HEK293T (cell line): ENCODE measurements around the gene MED12L.

Experiments
- CTCF ChIA-PET: fragments of 350-600 bp; formaldehyde crosslinking; extraction: SDS; loops from one replicate; lab custom pipeline; 2021; ENCODE audit warnings: antibody characterized with exemption, inconsistent platforms; lab: Yijun Ruan, JAX
- POLR2A ChIA-PET: fragments of 350-600 bp; formaldehyde crosslinking; extraction: SDS; loops from one replicate; lab custom pipeline; 2020; ENCODE audit warnings: antibody characterized with exemption, inconsistent platforms; lab: Yijun Ruan, JAX
- DNase-seq: peaks from one replicate; pipeline ENCODE4 v3.0.0; 2012; ENCODE audit warnings: mixed read lengths; ENCODE audit errors: extremely low spot score
- ARNT ChIP-seq: fragments of 450-650 bp; IDR thresholded peaks from 2 replicates; pipeline ENCODE4 v1.6.1; 2017; ENCODE audit warnings: mild to moderate bottlenecking
- BHLHE40 ChIP-seq: fragments of 450-650 bp; IDR thresholded peaks from 2 replicates; pipeline ENCODE4 v1.6.1; 2016; ENCODE audit warnings: mild to moderate bottlenecking, moderate library complexity, borderline replicate concordance
- CTBP1 ChIP-seq: fragments of 450-650 bp; IDR thresholded peaks from 2 replicates; pipeline ENCODE4 v1.6.1; 2016; ENCODE audit warnings: borderline replicate concordance
- ELF4 ChIP-seq: fragments of 450-650 bp; IDR thresholded peaks from 2 replicates; pipeline ENCODE4 v1.6.1; 2017; ENCODE audit warnings: antibody characterized with exemption
- FOXA1 ChIP-seq: fragments of 450-650 bp; IDR thresholded peaks from 2 replicates; pipeline ENCODE4 v1.6.1; 2016; ENCODE audit warnings: mild to moderate bottlenecking
- FOXK2 ChIP-seq: fragments of 450-650 bp; IDR thresholded peaks from 2 replicates; pipeline ENCODE4 v1.6.1; 2016; ENCODE audit warnings: mild to moderate bottlenecking
- FOXM1 ChIP-seq: fragments of 450-650 bp; IDR thresholded peaks from 2 replicates; pipeline ENCODE4 v1.6.1; 2017; ENCODE audit warnings: mild to moderate bottlenecking, borderline replicate concordance
- HDGF ChIP-seq: fragments of 450-650 bp; IDR thresholded peaks from 2 replicates; pipeline ENCODE4 v1.6.1; 2017; ENCODE audit warnings: antibody characterized with exemption, borderline replicate concordance
- L3MBTL2 ChIP-seq: fragments of 450-650 bp; conservative IDR thresholded peaks from 2 replicates; pipeline ENCODE4 v1.6.1; 2016; ENCODE audit warnings: mild to moderate bottlenecking
- LEF1 ChIP-seq: fragments of 450-650 bp; IDR thresholded peaks from 2 replicates; pipeline ENCODE4 v1.6.1; 2017; ENCODE audit warnings: mild to moderate bottlenecking, borderline replicate concordance
- NFRKB ChIP-seq: fragments of 450-650 bp; IDR thresholded peaks from 2 replicates; pipeline ENCODE4 v1.6.1; 2016; ENCODE audit warnings: mild to moderate bottlenecking, moderate library complexity
- SP1 ChIP-seq: fragments of 450-650 bp; IDR thresholded peaks from 2 replicates; pipeline ENCODE4 v1.6.1; 2017
- SUZ12 ChIP-seq: fragments of 450-650 bp; IDR thresholded peaks from 2 replicates; pipeline ENCODE4 v1.6.1; 2016; ENCODE audit warnings: mild to moderate bottlenecking
- TARDBP ChIP-seq: fragments of 450-650 bp; IDR thresholded peaks from 2 replicates; pipeline ENCODE4 v1.6.1; 2016
- ZNF384 ChIP-seq: fragments of 450-650 bp; IDR thresholded peaks from 2 replicates; pipeline ENCODE4 v1.6.1; 2016
- TF ChIP-seq, protein P1 (sequence below): fragments of 450-650 bp; IDR thresholded peaks from 2 replicates; pipeline ENCODE4 v1.6.1; 2016

MED12L gene

DNA sequence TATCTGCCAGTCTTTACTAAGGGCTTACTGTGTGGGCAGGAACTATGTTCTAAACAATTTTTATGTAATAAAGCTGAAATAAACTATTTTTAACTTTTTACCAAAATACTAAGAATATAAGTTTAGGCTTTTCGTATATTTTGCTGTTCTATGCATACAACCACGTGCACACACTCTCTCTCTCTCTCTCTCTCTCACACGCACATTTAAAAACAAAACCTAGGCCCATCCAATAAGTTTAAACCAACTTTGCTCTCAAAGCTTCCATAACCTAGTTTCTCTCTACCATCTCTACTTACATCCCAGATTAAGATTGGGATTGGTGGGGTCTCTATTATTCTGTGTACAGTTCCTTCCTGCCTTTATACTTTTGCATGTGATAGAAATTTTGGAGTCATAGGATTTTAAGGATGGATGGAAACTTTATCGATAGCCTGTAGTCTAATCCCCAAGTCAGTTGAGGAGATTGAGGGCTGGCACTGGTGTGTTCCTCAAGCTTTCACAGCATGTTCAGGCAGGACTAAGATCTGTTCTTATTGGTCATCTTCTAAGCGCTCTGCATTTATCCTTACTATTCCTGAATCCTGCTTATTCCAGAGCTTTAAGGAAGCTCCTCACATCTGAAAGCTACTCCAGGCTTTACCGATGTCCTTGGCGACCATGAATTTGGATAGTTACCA, 115.7 kb downstream of the MED12L start:
- POLR2A ChIA-PET: no interaction called here
- no peak for TF ChIP-seq HDGF
- TF ChIP-seq ELF4: no peak
- TF ChIP-seq TARDBP: no peak
- no peak for TF ChIP-seq ARNT
- TF ChIP-seq CTBP1: no peak
- TF ChIP-seq FOXA1: no peak
- TF ChIP-seq SP1: no peak
- TF ChIP-seq ZNF384: no peak
- no peak for TF ChIP-seq LEF1
- no peak for TF ChIP-seq SUZ12
- no peak for TF ChIP-seq FOXM1
- TF ChIP-seq L3MBTL2: no peak
- no peak for TF ChIP-seq NFRKB
- TF ChIP-seq BHLHE40: no peak
- TF ChIP-seq, protein P1, sequence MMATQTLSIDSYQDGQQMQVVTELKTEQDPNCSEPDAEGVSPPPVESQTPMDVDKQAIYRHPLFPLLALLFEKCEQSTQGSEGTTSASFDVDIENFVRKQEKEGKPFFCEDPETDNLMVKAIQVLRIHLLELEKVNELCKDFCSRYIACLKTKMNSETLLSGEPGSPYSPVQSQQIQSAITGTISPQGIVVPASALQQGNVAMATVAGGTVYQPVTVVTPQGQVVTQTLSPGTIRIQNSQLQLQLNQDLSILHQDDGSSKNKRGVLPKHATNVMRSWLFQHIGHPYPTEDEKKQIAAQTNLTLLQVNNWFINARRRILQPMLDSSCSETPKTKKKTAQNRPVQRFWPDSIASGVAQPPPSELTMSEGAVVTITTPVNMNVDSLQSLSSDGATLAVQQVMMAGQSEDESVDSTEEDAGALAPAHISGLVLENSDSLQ: no peak
- TF ChIP-seq FOXK2: no peak
- CTCF ChIA-PET: no interaction called here
- no peak for DNase-seq

DNA sequence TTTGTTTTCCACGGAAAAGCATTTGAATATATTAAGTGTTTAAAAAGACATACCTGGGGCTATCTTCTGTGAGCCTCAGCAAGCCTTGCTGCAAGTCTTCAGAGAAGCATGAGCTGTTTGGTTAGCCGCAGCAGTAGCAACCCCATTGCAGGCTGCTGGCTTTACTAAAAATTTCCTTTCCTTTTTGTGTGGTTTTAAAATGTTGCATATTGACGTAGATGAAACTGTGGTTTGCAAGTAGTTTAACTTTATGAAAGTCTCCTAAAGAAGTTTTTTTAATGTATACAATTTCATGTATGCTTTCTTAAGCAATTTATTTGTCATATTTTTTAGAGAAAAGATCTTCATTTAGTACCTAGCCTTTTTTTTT, 117.6 kb downstream of the MED12L start, which contains the start of gene GPR171:
TSS of gene GPR171 (minus strand) at position 166 of the 370 bp plus-strand sequence. CDS start 3,830 bp downstream, outside the sequence.
- TF ChIP-seq NFRKB (no peak), ELF4 (no peak), FOXA1 (no peak), SUZ12 (no peak), SP1 (no peak), BHLHE40 (no peak), CTBP1 (no peak)
- ChIA-PET POLR2A (no interaction called here), CTCF (no interaction called here)
- DNase-seq: no peak

DNA sequence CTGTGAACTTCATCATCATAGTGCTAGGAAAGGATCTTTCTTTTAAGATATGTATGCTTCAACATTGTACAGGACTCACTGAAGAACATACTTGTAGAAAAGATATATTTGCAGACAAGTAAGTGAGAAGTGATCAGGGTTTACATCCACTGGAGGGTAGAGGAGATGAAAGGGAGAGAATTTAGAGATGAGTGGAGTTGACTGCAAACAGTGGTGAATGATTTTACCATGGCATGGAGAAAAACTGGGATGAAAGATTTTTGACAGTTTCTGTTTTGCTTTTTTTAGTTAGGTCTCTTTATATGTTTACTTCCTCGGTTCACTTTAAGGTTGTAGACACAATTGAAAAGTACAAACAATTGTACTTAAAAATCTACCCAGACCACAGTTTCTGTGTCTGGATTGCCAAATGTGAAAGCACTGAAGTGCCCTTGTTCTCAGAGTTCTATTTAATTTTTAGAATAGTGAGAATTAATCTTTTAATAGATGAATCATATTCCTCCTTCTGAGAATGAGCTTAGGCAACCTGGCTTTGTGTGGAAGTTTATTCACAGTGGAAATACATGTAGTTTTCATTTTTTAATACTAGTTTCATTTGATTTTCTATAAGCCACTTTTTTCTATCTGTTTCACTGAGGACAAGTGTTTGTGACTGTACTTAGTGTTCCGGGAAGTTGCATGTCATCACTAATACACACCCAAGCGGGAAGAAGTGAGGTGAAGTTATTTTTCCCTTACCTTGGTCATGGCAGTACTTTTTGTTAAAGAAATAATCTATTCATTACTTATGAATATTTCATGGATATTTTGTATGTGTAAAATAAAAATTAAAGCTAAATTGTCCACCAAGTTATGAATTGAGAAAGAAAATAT, 119.3 kb downstream of the MED12L start:
- POLR2A ChIA-PET: no interaction called here
- CTCF ChIA-PET: no interaction called here
- TF ChIP-seq FOXM1 (no peak), NFRKB (no peak), ARNT (no peak), CTBP1 (no peak), FOXA1 (no peak), TARDBP (no peak), HDGF (no peak), FOXK2 (no peak), BHLHE40 (no peak), SP1 (no peak), ELF4 (no peak), LEF1 (no peak), ZNF384 (no peak), SUZ12 (no peak), L3MBTL2 (no peak)
- TF ChIP-seq, protein P1: no peak
- no peak for DNase-seq

DNA sequence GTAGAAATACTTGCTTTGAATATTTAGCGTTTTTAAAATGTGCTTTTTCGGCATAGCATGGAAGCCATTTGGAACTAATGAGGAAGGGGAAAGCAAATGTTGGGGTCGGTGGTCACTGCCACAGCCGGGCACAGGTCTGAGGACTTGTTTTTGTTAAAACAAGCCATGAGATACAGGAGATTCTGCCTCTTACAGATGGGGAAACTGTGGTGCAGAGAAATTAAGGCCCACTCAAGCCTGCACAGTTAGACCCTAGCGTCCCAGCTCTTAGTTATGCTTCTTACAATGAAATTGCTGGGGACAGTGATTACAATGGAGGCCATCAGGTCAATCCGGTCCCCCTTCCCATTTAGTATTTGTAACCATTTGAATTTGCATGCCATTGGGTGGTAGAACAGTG, 120.0 kb downstream of the MED12L start:
- TF ChIP-seq ELF4: no peak
- no peak for TF ChIP-seq ZNF384
- no peak for TF ChIP-seq FOXK2
- TF ChIP-seq HDGF: no peak
- no peak for TF ChIP-seq SP1
- no peak for TF ChIP-seq SUZ12
- no peak for TF ChIP-seq L3MBTL2
- ChIA-PET POLR2A (no interaction called here), CTCF (no interaction called here)
- no peak for DNase-seq

GRCh38 chr3:151206201-151206600, 120.7 kb downstream of the MED12L start:
- ChIA-PET POLR2A (no interaction called here), CTCF (no interaction called here)
- TF ChIP-seq ELF4 (no peak), BHLHE40 (no peak), SUZ12 (no peak), FOXK2 (no peak)
- no peak for DNase-seq

DNA sequence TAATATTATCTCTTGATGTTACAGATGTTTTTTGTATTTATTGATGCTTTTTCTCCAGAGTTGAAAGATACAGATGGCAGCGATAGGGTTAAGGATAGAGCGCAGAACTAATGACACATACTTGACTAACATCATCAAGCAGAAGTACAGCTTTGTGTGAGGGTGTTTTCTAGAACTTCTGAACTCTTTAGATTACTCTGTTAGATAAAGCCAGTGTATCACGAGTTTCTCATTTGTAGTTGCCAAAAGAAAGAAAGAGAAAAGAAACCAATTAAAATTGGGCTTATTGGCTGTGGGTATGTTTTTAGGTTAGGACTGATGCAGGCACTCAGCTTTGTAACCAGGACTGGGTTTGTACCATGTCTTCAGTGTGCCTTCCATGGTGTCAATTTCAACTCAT, 124.2 kb downstream of the MED12L start:
- TF ChIP-seq TARDBP (no peak), FOXA1 (no peak), ELF4 (no peak), L3MBTL2 (no peak)
- DNase-seq: no peak
- ChIA-PET CTCF (no interaction called here), POLR2A (no interaction called here)

DNA sequence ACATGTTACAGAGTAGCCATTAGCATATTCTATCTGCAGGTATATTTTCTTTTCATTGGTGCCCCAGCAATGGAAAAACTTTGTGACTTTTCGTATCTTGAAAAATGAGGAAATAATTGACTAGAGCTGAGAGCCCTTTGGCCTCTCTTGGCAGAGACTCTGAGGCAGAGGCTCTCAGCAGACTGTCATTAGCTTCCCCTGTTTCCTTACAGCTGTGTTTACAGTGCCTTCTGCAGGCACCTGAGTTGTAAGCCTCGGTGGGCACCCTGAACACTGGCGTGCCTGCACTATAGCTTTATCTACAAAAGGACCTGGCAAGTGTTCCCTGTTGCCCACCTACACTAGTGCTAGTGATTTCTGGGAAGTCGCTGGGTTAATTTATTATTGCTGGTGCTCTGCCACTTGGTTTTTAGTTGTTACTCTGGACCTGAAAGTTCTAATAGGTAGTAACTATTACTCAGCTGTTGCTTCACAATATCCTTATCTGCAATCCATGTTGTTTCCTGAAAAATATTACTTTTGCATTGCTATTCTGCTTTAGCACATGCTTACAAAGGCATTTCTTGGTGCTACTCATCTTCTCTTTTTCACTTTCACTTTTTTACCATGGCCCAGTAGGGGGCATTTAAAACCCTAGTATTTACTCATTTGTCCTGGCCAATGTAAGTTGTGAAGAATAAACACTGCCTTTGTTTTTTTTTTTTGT, 125.4 kb downstream of the MED12L start:
- DNase-seq: no peak
- TF ChIP-seq NFRKB (no peak), ZNF384 (no peak), SUZ12 (no peak), FOXM1 (no peak)
- CTCF ChIA-PET: no interaction called here
- POLR2A ChIA-PET: no interaction called here
